ENCODE data around the gene CCDC158. TPM values are rescaled to one million over a fixed set of nuclear protein-coding genes. Genes with fewer than 3 reads are reported as not detected.
"Not testable (repeated sequence)": the region's sequence is repeated elsewhere in the genome, so short reads cannot be mapped to it uniquely, and the experiment has no call there.

Gene CCDC158
- total RNA-seq, 4 donors from 2014 or later: 0.19 TPM; not detected in 3

DNA sequence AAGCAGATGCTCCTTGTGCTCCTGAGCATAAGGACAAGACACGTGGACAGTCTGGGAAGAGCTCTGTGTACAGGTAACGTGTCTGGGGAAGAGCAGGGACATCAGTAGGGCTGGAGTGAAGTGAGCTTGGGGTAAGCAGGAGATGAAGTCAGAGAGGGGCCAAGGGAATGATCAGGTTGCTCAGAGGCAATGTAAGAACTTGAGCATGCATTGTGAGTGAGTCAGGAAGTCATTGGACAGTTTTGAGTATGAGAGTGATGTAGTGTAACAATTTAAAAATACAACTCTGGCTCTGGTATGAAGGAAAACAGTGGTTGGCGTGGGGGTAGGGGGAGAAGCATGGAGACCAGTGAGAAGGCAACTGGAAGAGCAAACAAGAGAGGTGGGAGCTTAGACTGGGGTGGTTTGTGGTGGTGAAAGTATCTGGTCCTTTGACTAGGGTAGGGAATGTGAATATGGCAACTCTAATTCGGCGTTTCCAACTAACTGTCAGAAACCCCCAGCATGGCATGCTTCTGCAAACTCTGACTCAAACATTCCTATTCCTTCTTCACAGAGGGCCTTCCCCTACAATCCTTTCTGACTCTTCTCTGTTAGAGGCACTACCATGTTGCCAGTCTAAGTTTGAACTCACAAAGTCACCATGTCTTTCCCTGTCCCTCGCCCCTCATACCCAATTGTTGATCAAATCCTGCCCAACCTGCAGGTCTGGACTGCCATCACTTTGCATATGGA lies 57.2 kb downstream of the CCDC158 start:
- Histone ChIP-seq H3K4me3 (no peak overlapping the region), H3K9me3 (peaks cover 0 to 8% (median 8%) of the 10 kb centered on the region in 3 donors), H3K36me3 (no peaks in the 10 kb centered on the region), H3K27me3 (peaks cover 0 to 3% (median 0%) of the 10 kb centered on the region in 4 donors), H3K4me1 (no peaks in the 10 kb centered on the region), H3K27ac (no peak overlapping the region)
- WGBS, 2 donors: 85 to 88% methylated on average over 4 to 6 of the region's 6 CpGs
- no peak for DNase-seq
- intact Hi-C loops (cut with DNase I): no loop called here
- TF ChIP-seq, protein P1, sequence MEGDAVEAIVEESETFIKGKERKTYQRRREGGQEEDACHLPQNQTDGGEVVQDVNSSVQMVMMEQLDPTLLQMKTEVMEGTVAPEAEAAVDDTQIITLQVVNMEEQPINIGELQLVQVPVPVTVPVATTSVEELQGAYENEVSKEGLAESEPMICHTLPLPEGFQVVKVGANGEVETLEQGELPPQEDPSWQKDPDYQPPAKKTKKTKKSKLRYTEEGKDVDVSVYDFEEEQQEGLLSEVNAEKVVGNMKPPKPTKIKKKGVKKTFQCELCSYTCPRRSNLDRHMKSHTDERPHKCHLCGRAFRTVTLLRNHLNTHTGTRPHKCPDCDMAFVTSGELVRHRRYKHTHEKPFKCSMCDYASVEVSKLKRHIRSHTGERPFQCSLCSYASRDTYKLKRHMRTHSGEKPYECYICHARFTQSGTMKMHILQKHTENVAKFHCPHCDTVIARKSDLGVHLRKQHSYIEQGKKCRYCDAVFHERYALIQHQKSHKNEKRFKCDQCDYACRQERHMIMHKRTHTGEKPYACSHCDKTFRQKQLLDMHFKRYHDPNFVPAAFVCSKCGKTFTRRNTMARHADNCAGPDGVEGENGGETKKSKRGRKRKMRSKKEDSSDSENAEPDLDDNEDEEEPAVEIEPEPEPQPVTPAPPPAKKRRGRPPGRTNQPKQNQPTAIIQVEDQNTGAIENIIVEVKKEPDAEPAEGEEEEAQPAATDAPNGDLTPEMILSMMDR (IDR thresholded peaks at IDR 0.05): no peak
- TF ChIP-seq POLR2A (IDR thresholded peaks at IDR 0.05): no peak

DNA sequence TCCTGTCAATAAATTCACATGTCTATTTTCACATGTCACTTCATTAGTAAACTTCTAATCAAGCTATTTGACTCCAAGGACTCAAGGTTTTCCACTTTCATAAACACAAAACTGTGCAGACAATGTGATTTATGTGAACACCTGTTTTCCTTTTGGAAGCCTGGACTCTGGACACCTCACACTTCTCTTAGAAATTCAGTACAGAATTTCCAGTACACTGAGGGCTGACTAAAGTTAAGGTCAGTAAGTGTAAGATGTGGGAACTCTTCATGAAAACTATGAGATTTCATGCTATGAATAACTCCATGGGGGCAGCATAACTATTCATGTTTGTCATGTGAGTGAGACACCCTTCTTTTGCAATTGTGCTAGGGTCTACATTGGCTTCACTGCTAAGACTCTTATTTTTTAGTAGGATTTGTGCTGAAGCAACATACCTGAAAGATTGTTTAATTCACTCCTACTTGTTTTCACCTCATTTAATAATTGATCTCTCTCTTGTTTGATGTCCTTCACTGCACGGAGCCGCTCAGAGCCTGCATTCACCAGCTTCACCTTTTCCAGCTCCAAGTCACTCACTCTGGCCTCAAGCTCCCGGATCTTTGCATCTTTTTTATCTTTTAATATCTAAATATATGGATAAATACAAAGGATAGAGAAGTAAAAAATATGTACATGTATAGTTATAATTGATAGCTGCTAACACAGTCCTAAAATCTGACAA lies 59.1 kb downstream of the CCDC158 start:
- intact Hi-C loops (cut with DNase I): no loop called here
- Histone ChIP-seq H3K27ac (no peak overlapping the region), H3K36me3 (no peaks in the 10 kb centered on the region), H3K27me3 (peaks cover 0 to 3% (median 0%) of the 10 kb centered on the region in 4 donors), H3K4me3 (no peak overlapping the region), H3K9me3 (peaks cover 0 to 8% (median 8%) of the 10 kb centered on the region in 3 donors), H3K4me1 (no peaks in the 10 kb centered on the region)
- WGBS, 2 donors: 84 to 86% methylated on average over 3 of the region's 3 CpGs
- no peak for DNase-seq
- TF ChIP-seq, protein P1 (IDR thresholded peaks at IDR 0.05): no peak
- no peak for TF ChIP-seq POLR2A (IDR thresholded peaks at IDR 0.05)

GRCh38 chr4:76359881-76360466 lies 61.0 kb downstream of the CCDC158 start:
- H3K27ac ChIP-seq; H3K4me3 ChIP-seq; H3K36me3 ChIP-seq; DNase-seq; intact Hi-C loops (cut with DNase I); H3K9me3 ChIP-seq; H3K4me1 ChIP-seq; H3K27me3 ChIP-seq: not testable (repeated sequence)

DNA sequence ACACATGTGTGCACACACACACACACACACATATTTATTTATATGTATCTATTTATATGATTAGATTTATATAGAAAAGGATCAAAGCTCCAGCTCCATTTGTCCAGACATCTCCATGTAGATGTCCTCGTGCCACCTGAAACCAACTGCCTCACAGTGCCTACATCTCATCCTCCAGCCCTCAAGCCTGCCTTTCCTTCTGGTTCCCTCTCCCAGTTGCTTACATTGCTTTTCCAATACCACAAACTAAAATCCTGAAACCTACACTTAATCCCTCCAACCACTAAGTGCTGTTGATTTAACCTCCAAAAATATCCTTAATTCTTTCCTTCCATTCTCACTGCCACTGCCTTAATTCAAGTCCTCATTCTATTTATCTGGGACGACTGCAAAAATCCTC lies 63.0 kb downstream of the CCDC158 start:
- Histone ChIP-seq H3K27ac (no peak overlapping the region), H3K27me3 (no peaks in the 10 kb centered on the region), H3K4me1 (no peaks in the 10 kb centered on the region), H3K9me3 (peaks cover 0 to 8% (median 8%) of the 10 kb centered on the region in 3 donors), H3K4me3 (no peak overlapping the region), H3K36me3 (no peaks in the 10 kb centered on the region)
- DNase-seq: no peak
- TF ChIP-seq, protein P1 (IDR thresholded peaks at IDR 0.05): no peak
- no peak for TF ChIP-seq POLR2A (IDR thresholded peaks at IDR 0.05)
- 77 to 80% methylated on average over 2 of the region's 2 CpGs for WGBS, 2 donors
- intact Hi-C loops (cut with DNase I): no loop called here

GRCh38 chr4:76354517-76355473 lies 66.1 kb downstream of the CCDC158 start:
- no peak for TF ChIP-seq POLR2A (IDR thresholded peaks at IDR 0.05)
- TF ChIP-seq, protein P1 (IDR thresholded peaks at IDR 0.05): no peak
- Histone ChIP-seq H3K9me3 (peaks cover 0 to 3% (median 2%) of the 10 kb centered on the region in 3 donors), H3K4me3 (no peak overlapping the region), H3K4me1 (no peaks in the 10 kb centered on the region), H3K27me3 (no peaks in the 10 kb centered on the region), H3K27ac (no peak overlapping the region), H3K36me3 (no peaks in the 10 kb centered on the region)
- 57 to 63% methylated on average over 9 of the region's 9 CpGs for WGBS, 2 donors
- intact Hi-C loops (cut with DNase I): no loop called here
- no peak for DNase-seq
